Hindlimb muscle (tissue), 1 donor: ENCODE data around the gene PODN. TPM values are rescaled to one million over a fixed set of nuclear protein-coding genes. Genes with fewer than 3 reads are reported as not detected.

ENCODE experiments used
- DNase-seq: peaks from one replicate; pipeline ENCODE4 v3.0.0-alpha.2; 2013
- polyA plus RNA-seq: library from polyadenylated mRNA; unstranded; fragments of 120-200 nt; gene quantifications from one replicate; pipeline ENCODE4 v1.2.1, GENCODE V29; 2013; ENCODE audit not compliant: insufficient read length

Gene PODN
- polyA plus RNA-seq, 1 donor = 8.5 TPM

DNA sequence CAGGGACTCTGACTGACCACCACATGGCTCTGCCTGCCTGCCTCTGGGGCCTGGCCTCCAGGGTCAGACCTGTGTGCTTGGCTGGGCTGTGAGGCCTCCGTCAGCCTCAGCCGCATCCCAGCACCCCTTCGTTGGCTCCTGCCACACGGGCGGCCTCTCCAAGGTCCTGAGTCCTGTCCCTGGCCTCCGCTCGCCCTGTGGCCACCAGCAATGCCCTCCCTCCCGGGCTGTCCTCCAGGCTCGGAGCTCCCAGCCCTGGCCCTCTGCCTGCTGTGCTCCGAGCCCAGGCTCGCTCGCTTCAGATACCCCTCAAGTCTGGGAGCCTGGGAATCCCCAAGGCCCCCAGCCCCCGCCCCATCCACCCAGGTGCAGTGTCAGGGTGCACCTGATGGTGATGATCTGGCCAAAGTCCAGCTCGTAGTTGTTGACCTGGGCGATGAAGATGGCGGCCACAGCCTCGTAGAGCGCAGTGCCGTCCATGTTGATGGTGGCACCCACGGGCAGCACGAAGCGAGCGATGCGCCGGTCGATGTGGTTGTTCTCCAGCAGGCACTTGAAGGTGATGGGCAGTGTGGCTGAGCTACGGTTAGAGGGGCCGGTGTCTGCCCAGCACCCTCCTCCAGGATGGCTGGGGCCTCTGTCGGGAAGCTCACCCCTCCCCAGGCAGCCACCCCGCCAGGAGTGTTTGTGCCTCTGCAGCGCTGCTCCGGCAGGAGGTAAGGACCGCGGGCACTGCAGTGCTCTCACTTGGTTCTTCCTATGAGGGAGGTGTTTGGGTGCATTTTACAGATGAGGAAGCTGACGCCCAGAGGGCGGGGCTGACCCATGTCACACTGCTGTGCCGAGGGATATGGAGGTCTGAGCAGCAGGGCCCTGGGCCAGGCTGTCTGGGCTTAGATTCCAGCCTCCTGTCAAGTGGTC, 28.5 kb downstream of the PODN start:
- no peak for DNase-seq

DNA sequence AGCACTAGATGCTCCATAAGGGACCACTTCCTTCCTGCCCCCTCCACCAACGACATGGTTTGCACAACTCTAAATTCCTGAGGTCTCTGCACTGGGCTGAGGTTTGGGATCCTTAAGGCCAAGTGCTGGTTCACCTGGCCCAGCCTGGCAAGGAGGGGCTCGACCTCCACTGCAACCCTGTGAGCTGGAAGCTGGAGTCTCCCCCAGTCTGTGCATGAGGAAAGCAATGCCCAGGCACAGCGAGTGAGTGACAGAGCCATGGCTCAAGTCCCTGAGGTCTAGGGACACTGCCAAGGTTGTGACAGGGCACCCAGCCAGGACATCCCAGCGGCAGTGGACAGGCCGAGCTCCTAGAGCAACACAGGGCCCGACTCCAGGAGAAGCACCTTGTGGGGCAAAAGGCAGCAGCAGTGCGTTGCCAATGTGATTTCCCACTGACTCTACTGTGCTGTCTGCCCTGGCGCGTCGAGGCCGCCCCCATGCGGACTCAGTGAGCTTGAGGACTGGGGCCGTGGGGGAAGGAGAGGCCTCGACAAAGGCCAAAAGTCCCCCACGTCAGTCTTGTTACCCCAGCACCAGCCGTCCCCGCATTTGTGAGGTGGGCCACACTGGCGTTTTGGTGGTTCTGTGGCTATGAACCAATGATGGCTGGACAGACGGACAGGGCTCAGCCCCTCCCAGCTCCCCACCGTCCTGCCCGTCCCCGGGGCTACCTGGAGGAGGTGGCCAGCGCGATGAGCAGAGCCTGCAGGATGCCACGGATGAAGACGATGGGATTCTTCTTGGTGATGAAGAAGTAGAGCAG, 30.0 kb downstream of the PODN start:
- no peak for DNase-seq

DNA sequence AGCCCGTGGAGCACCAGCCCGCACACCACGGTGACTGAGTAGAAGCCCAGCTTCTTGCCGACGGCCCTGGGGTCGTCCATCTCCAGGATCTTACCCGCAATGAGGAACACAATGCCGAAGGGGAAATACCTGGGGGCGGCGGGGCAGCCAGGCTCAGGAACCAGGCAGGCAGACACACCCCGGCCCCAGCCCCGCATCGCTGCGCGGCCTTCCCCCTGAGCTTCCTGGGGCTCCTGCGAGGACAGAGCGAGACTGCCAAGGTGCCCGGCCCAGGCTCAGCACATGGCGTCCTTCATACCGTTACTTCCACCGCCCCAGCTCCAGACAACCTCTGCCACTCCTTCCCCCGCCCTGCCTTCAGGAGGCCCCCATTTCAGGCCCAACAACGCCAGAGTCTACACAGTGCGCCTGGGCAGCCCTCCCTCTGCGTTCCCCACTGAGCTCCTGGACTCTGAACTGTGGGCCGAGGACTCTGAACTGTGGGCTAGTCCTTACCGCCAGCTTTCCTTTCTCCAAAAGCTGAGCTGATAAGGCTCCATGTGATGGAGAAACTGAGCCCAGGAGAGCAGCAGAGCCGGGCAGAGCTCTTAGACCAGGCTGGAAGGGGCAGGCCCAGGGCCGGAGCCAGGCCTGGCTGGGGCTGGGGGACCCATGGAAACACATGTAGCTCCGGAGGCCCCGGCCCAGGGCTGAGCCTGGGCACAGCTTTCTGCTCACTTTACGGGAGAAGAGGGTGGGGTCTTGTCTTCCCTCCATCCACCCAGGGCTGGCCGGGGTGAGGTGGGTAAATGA, 30.8 kb downstream of the PODN start:
- DNase-seq = no peak

DNA sequence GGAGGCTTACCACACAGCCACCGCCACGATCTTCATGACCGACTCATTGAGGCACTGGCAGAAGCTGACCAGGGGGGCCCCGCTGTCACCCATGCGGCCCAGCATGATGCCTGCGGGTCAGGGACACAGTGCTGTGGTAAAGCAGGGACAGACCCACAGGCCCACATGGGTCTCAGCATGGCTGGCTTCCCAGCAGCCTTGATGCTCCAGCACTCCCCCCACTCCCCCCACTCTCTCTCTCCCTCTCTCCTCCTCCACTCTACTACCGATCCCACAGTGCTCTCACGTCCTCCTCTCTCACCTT, 31.4 kb downstream of the PODN start:
- no peak for DNase-seq

DNA sequence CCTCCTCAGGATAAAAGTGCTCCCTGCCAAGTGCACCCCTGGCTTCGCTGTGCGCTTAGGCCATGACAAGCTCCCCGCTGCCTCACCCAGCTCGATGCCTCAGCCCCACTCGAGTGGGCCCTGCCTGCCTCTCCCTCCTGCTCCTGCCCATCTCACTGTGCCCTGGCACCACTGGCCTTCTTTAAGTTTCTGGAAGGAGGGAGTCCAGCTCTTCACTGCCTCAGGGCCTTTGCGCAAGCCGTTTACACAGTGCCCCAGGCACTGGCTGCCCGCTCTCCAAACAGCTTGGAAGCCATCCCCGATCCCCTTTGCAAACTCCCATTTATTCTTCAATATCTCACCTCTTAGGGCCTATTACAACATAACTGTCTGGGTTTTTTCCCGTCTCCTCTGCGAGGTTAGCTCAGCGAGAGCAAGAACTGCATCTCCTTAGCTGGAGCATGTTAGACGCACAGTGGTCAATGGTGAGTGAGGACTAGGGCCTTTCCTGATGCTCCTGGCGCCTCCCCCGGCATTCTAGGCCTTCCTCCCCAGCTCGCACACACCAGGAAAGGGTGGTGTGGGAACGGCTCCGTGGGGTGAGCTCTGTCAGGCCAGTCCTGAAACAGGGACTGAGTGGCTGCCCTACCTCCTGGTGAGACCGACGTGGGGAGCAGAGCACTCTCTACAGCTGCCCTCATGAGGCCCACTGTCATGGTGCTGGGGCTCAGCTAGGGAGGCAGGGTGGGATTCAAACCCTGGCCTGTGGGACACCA, 31.9 kb downstream of the PODN start:
- DNase-seq = no peak

DNA sequence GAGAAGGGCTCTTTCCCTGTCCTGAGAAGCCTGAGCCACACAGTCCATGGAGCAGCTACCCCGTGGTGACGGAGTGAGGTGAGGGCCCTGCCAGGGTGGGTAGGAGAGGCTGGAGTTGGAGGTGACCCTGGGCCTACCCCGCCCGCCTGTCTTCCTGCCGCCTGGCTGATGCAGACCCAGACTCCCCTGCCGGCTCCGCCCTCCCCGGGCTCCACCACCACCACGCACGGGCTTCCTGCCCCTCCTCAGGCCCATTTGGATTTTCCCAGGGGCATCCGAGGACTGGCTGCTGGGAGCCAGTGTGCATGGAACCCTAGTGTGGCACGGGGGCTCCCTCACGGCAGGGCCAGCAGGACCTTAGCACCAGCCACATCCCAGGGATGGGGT, 32.5 kb downstream of the PODN start:
- DNase-seq = no peak

DNA sequence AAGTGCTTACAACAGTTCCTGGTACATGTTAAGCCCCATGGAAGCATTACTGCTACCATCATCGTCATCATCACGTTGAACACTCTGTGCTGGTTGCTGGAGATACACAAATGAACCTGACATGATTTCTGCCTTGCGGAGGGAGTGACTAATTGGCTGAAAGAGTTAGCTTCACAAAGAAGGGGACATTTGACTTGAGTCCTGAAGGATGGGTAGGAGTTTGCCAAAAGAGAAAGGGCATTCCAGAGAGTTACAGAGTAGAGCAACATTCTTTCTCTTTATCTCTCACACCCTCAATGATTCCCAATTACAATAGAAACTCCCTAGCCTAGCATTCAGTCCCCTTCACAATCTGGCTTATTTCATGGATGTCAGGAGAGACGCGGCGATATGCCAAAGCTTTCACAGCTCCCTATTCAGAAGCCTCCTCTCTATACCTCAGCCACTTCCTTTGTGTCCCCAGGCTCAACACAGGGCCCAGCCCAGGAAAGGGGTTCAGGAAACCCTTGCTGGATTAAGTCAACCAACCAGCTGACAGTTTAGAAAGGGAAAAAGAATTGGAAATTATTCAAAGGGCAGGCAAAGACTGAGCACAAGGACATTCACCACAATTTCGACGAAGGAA, 42.4 kb downstream of the PODN start:
- DNase-seq = no peak

DNA sequence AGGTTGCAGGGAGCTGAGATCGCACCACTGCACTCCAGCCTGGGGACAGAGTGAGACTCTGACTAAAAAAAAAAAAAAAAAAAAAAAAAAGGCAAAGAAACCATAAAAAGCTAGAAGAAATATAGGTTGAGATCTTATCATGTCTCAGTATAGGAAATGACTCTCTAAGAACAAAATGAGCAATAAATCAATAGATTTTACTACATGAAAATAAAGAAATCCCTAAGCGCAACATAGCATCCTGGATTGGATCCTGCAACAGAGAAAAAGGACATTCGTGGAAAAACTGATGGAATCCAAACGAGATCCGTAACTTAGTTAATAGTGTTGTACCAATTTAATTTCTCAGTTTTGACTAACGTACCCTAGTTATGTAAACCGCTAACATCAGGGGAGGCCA, 45.1 kb downstream of the PODN start:
- no peak for DNase-seq

DNA sequence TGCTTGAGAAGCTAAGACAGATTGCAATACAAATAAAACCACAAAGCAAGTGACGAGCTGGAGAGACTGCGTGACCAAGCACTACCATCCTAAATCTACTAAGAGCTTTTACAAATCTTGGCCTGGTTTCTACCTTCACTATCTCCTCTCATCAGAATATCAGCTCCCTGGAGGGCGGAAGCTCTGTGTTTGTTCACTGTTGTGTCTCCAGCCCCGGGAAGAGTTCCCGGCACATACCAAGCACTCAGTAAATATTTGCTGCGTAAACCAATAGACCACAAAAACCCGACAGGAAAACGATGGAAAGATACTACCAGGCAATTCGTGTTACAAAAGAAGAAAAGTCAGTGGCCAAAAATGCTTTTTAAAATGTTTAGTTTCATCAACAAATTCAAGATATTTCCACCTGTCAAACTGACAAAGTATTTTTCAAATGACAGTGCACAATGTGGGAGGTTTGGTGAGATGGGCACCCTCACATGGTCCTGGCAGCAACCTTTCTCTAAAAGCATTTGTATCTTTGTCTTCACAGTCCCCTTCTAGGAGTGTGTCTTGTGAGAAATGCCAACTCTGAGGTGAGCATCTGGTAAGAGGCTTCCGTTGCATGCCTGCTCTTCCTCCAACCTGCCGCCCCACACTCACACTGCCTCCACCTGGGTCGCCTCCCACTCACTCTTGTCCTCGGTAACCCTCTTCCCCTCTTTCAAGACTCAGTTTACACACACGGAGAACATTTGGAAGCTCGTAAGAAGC, 45.7 kb downstream of the PODN start:
- DNase-seq = no peak

DNA sequence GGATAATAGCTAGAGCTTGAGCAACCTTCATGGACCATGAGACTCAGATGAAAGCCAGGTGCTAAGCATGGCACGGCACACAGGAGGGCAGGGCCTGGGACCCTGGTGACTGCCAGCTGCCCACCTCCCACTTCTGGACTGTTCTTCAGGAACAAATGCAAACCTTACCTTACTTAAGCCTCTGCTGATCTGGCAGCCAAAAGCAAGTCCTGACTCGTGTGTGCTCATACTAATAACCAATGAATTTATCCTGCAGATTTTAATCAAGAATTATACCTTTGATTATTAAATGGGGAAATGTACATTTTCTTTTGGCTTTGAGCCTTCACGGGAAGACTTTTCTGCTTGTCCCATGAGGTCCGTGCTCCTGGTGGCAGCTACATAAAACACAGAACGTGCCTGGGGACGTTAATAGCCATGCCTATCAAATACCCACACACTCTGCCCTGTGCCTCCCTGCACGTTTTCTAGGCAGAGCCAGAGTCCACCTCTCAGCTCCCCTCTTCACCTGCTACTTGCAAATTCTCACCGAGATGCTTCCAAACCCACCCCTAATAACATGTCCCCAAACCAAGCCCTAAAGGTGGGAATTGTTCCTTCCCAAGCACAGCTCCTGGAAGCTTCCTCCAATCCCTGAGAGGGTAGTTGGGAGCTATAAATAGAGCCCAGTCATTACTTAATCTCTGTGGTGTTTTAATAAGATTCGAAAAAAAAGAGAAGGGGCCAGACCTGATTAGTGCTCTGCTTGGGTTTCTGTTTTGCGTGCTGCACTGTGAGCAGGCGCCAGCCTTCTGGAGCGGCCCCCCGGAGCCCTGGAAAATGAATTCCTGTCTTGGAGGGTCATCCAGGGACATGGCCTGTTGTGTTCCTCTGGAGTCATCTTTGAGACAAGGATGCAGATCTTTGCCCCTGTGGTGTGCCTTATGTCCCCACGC, 46.9 kb downstream of the PODN start:
- DNase-seq = no peak

DNA sequence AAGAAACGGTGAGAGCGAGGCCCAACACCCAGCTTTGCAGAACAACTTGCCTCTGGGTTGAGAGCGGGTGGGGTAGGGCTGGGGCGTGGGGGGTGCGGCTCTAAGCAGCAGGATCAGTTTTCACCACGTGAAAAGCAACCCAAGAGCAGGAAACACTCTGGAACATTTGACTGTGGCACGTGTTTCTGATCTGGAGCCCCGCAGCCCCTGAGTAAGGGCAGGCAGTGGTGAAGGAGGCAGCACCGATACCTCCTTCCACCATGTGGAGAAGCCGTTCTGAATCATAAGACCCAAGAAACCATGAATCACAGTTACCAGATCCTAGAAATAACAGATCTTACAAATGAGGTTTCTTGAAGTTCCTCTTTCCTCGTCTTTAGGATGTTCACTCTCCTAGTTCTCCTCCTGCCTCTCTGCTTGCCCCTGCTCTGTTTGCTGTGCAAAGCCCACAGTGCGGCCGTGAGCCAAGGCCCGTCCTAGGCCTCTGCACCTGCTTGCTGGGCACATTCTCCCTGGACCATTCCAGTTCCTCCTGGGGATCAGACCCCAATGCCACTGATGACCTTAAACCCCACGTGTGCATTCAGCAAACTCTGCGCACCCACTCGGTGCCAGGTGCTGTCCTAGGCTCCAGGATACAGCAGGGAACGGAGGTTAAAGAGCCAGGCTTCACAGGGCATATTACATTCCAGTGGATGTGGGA, 48.5 kb downstream of the PODN start:
- no peak for DNase-seq

DNA sequence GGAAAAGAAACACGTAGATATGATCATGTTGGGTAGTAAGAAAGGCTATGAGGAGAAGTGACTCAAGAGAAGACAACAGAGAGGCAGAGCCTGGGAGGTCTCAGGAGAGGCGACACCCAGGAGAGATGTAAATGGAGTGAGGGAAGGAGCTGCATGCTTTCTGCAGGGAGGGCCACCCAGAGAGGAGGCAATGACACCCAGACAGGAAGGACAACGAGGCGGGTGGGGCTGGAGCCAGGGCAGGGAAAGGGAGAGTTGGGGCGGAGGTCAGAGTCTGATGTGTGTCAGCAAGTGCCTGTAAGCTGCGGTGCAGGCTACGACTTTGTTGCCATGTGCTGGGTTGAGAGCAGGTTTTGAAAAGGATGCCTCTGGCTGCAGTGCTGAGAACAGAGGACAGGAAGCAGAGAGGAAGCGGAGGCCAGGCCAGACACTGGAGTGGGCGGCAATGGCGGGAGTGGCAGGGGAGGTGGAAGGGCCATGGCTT, 49.1 kb downstream of the PODN start:
- DNase-seq = no peak

DNA sequence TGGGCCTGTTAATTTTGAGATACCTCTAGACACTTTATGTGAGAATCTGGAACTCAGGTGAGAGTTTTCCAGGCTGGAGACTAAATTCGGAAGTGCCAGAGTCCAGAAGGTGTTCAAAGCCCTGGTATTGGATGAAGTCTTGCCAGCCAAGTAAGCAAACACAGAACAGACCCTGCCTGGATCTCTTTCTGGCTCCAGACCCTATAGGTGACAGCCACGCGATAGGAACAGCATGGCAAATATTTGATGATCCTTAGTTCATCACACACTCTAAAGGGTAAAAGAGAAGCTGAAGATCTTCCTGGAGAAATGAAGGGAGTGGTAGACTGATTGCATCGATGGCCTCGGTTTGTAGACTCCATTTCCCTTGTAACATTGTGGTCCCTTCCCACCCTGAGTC, 49.7 kb downstream of the PODN start:
- DNase-seq = no peak

DNA sequence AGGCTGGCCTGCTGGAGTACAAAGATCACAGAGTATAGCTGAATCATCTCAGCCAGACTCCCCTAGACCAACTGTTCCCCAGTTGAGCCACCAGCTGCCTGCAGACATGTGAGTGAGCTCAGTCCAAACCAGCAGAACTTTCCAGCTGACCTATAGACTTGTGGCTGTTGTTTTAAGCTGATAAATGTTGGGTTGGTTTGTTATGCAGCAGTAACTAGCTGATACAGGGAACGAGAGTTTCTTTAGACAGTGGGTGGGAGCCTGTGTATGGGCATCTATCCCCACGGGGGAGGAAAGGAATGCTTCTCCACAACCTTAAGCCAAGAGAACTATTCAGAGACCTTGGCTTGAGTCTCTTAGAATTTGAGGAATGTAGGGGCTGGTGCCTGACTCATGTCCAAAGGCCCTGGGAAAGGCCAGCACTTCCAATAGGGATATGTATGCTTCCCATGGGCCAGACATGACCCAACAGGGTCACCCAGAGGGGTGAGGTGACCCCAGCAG, 50.3 kb downstream of the PODN start:
- DNase-seq = no peak

DNA sequence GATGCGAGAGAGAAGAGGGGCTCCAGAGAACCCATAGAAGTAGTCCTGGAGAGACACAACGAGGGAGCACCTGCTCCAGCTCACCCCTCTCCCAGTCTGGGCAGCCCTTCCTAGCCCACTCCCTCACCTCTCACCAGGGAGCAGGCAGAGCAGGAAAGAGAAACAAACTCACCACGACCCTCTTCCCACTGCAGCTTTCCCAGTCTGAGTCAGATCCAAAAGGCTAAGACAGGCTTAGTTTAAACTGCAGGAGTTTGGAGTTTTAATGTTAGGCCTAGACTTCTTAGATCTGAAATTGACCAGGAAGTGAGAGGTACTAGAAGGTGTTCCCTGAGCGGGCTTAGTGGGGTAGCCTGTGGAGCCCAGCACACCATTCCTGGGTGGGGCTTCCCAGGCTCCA, 50.8 kb downstream of the PODN start:
- DNase-seq = no peak

DNA sequence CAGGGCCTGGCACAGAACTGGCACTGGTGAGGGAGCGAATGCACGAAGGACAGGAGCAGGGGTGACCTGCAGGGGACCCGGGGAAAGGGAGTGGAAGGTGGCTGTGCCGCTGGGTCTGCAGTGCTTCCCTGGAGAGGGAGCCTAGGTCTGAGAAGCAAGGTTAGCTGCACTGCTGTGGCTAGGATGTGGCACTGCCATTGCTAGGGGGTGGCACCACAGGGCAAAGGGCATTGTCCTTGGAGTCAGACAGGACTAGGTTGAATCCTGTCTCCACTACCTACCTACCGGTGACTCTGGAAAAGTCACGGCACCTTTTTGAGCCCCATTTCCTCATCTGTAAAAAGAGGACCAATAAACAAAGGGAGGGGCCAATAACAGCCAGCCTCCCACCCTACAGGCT, 52.1 kb downstream of the PODN start:
- no peak for DNase-seq

DNA sequence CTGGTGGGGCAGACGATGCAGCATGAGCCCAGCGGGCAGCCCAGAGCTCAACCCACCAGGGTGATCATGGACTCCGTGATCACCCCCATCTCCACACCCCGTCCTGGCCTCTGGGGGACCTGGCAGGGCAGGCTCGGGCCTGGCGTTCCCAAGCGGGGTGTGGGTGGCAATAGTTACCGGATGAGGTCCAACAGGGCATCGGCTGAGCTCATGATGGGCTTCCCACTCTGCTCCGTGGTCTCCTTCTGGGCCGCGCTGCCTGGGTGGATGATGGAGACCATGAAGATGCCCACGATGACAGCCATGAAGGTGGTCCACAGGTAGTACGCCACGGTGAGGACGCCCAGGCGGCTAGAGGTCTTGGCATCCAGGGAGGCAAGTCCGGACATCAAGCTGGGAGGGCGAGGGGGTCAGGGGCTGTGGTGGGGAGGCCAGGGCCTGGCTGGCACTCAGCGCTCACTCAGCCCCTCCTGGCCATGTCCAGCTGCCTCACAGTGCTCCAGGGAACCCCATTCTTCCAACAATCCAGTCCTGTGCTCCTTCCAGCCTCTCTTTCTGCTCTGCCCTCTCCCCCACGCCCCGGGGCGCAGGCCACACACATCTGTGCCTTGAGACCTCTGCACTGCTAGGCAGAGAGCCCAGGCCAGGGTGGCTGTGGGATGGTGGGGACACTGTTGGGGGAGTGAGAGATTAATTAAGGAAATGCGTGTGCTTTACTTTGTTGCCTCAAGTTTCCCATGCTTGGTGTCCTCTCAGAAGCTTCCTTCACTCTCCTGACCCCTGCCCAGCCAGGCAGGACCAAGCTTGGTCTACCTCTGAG, 52.8 kb downstream of the PODN start:
- DNase-seq = no peak
